ENCODE measurements around the gene SMIM35. TPM values are rescaled to one million over a fixed set of nuclear protein-coding genes. Genes with fewer than 3 reads are reported as not detected.

The SMIM35 gene
- polyA plus RNA-seq, 3 donors: 0.10 to 0.19 (median 0.15) TPM

GRCh38 chr11:118007040-118007439 is 79.7 kb downstream of the SMIM35 start:
- DNase-seq (ENCODE audit: low read depth in 3 of 3, low spot score in 2 of 3): no peak

- DNase-seq (ENCODE audit: low read depth in 3 of 3, low spot score in 2 of 3): no peak
These were observed 80.6 kb downstream of the SMIM35 start for GRCh38 chr11:118006153-118006534.

GRCh38 chr11:118005224-118006152 is 81.3 kb downstream of the SMIM35 start:
- no peak for DNase-seq (ENCODE audit: low read depth in 3 of 3, low spot score in 2 of 3)

- no peak for DNase-seq (ENCODE audit: low read depth in 3 of 3, low spot score in 2 of 3)
These were observed 82.1 kb downstream of the SMIM35 start for GRCh38 chr11:118004543-118005223.

- no peak for DNase-seq (ENCODE audit: low read depth in 3 of 3, low spot score in 2 of 3)
These were observed 83.3 kb downstream of the SMIM35 start for GRCh38 chr11:118003456-118003855.

GRCh38 chr11:118002541-118003423 is 84.0 kb downstream of the SMIM35 start:
- DNase-seq (ENCODE audit: low read depth in 3 of 3, low spot score in 2 of 3): peak; percentile 54 to 70 (median 68)

GRCh38 chr11:118002010-118002540 is 84.7 kb downstream of the SMIM35 start:
- no peak for DNase-seq (ENCODE audit: low read depth in 3 of 3, low spot score in 2 of 3)

GRCh38 chr11:118001494-118001971 is 85.2 kb downstream of the SMIM35 start:
- no peak for DNase-seq (ENCODE audit: low read depth in 3 of 3, low spot score in 2 of 3)

GRCh38 chr11:118000850-118001228 is 85.9 kb downstream of the SMIM35 start:
- DNase-seq (ENCODE audit: low read depth in 3 of 3, low spot score in 2 of 3): no peak

GRCh38 chr11:118000067-118000849 is 86.5 kb downstream of the SMIM35 start:
- no peak for DNase-seq (ENCODE audit: low read depth in 3 of 3, low spot score in 2 of 3)

- DNase-seq (ENCODE audit: low read depth in 3 of 3, low spot score in 2 of 3): no peak
These were observed 87.3 kb downstream of the SMIM35 start for GRCh38 chr11:117999354-117999993.

- no peak for DNase-seq (ENCODE audit: low read depth in 3 of 3, low spot score in 2 of 3)
These were observed 88.0 kb downstream of the SMIM35 start for GRCh38 chr11:117998664-117999353.

GRCh38 chr11:117997823-117998579 is 88.8 kb downstream of the SMIM35 start:
- DNase-seq (ENCODE audit: low read depth in 3 of 3, low spot score in 2 of 3): no peak

GRCh38 chr11:117997406-117997805 is 89.4 kb downstream of the SMIM35 start:
- DNase-seq (ENCODE audit: low read depth in 3 of 3, low spot score in 2 of 3): no peak

- no peak for DNase-seq (ENCODE audit: low read depth in 3 of 3, low spot score in 2 of 3)
These were observed 90.7 kb downstream of the SMIM35 start for GRCh38 chr11:117996058-117996457.

GRCh38 chr11:117995472-117995871 is 91.3 kb downstream of the SMIM35 start:
- DNase-seq (ENCODE audit: low read depth in 3 of 3, low spot score in 2 of 3): no peak

- DNase-seq (ENCODE audit: low read depth in 3 of 3, low spot score in 2 of 3): no peak
These were observed 92.6 kb downstream of the SMIM35 start for GRCh38 chr11:117993988-117994745.
